ENCODE data around the gene GRIK4.

The GRIK4 gene

GRCh38 chr11:120529911-120530310 lies 18.4 kb downstream of the GRIK4 start:
- no peak for TF ChIP-seq CTCF (IDR thresholded peaks at IDR 0.05; ENCODE audit: low read depth, low read length)
- DNase-seq (ENCODE audit: low read depth, low spot score), result no peak
- in situ Hi-C loops (cut with HindIII; ENCODE audit: low sequenced_read_pairs), result no loop called here
- H3K4me3 ChIP-seq (ENCODE audit: low read depth, low read length), result no peak overlapping the region

GRCh38 chr11:120532082-120532831 lies 20.7 kb downstream of the GRIK4 start:
- no peak for TF ChIP-seq CTCF (IDR thresholded peaks at IDR 0.05; ENCODE audit: low read depth, low read length)
- H3K4me3 ChIP-seq (ENCODE audit: low read depth, low read length), result no peak overlapping the region
- DNase-seq (ENCODE audit: low read depth, low spot score), result peak; percentile 29
- in situ Hi-C loops (cut with HindIII; ENCODE audit: low sequenced_read_pairs), result no loop called here

GRCh38 chr11:120532832-120533196 lies 21.3 kb downstream of the GRIK4 start:
- TF ChIP-seq CTCF (IDR thresholded peaks at IDR 0.05; ENCODE audit: low read depth, low read length), result no peak
- no peak for DNase-seq (ENCODE audit: low read depth, low spot score)
- in situ Hi-C loops (cut with HindIII; ENCODE audit: low sequenced_read_pairs), result no loop called here
- H3K4me3 ChIP-seq (ENCODE audit: low read depth, low read length), result no peak overlapping the region

GRCh38 chr11:120536091-120536796 lies 24.7 kb downstream of the GRIK4 start:
- in situ Hi-C loops (cut with HindIII; ENCODE audit: low sequenced_read_pairs), result no loop called here
- no peak overlapping the region for H3K4me3 ChIP-seq (ENCODE audit: low read depth, low read length)
- no peak for TF ChIP-seq CTCF (IDR thresholded peaks at IDR 0.05; ENCODE audit: low read depth, low read length)
- DNase-seq (ENCODE audit: low read depth, low spot score), result no peak

- DNase-seq (ENCODE audit: low read depth, low spot score), result no peak
- no peak overlapping the region for H3K4me3 ChIP-seq (ENCODE audit: low read depth, low read length)
- in situ Hi-C loops (cut with HindIII; ENCODE audit: low sequenced_read_pairs), result no loop called here
- no peak for TF ChIP-seq CTCF (IDR thresholded peaks at IDR 0.05; ENCODE audit: low read depth, low read length)
These were observed 25.2 kb downstream of the GRIK4 start for GRCh38 chr11:120536797-120537169.

GRCh38 chr11:120537996-120538395 lies 26.4 kb downstream of the GRIK4 start:
- no peak for TF ChIP-seq CTCF (IDR thresholded peaks at IDR 0.05; ENCODE audit: low read depth, low read length)
- in situ Hi-C loops (cut with HindIII; ENCODE audit: low sequenced_read_pairs), result no loop called here
- no peak for DNase-seq (ENCODE audit: low read depth, low spot score)
- H3K4me3 ChIP-seq (ENCODE audit: low read depth, low read length), result no peak overlapping the region

Data from astrocyte of the spinal cord (primary cell).